GM10266 (cell line): Measurements from ENCODE around the gene CDKN2A.

ENCODE experiments used
- DNase-seq: peaks from one replicate; pipeline ENCODE4 v3.0.0; 2012; ENCODE audit errors: extremely low spot score
- TF ChIP-seq, protein P1 (sequence below): IDR thresholded peaks from 2 replicates; pipeline ENCODE4 v1.5.1; 2012; ENCODE audit warnings: mild to moderate bottlenecking, low read depth; ENCODE audit not compliant: control insufficient read depth, insufficient read depth; ENCODE audit errors: missing control alignments

CDKN2A gene

DNA sequence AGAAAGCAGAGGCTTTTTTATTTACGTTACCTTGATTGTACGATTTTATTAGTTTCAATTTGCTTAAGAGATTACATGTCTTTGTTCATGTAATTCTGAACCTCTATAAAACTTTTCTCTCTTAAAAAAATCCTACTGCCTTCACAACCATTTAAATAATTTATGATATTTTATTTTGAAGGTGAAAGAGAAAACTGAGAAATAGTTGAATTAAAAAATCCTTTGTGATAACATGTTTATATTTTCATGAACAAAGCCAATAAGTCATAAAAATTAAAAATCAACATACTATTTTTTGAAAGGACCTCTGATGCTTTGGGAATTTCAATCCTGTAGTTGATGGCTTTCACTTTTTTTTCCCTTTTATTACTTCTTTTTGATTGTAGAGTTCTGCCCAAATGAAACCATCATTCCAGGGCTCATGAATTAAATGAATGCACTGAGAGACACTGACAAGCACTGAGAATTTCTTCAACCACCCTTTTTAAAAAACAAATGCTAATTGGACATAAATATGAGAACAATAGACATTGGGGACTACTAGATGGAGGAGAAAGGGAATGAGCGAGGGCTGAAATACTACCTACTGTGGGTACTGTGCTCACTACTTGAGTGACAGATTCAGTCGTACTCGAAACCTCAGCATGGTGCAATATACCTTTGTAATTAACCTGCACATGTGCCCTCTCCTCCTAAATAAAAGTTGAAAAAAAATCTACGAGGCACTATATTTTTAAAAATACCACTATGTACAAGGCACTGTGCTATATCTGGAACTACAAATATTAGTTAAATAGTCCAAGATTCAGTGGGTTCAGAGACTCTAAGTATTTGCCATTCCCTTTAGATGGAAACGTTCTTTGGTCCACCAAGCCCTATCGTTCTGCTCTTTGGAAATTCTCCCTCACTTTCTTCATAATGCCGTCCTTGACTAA, 5.9 kb downstream of the CDKN2A start:
- TF ChIP-seq, protein P1, sequence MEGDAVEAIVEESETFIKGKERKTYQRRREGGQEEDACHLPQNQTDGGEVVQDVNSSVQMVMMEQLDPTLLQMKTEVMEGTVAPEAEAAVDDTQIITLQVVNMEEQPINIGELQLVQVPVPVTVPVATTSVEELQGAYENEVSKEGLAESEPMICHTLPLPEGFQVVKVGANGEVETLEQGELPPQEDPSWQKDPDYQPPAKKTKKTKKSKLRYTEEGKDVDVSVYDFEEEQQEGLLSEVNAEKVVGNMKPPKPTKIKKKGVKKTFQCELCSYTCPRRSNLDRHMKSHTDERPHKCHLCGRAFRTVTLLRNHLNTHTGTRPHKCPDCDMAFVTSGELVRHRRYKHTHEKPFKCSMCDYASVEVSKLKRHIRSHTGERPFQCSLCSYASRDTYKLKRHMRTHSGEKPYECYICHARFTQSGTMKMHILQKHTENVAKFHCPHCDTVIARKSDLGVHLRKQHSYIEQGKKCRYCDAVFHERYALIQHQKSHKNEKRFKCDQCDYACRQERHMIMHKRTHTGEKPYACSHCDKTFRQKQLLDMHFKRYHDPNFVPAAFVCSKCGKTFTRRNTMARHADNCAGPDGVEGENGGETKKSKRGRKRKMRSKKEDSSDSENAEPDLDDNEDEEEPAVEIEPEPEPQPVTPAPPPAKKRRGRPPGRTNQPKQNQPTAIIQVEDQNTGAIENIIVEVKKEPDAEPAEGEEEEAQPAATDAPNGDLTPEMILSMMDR, result no peak
- no peak for DNase-seq

DNA sequence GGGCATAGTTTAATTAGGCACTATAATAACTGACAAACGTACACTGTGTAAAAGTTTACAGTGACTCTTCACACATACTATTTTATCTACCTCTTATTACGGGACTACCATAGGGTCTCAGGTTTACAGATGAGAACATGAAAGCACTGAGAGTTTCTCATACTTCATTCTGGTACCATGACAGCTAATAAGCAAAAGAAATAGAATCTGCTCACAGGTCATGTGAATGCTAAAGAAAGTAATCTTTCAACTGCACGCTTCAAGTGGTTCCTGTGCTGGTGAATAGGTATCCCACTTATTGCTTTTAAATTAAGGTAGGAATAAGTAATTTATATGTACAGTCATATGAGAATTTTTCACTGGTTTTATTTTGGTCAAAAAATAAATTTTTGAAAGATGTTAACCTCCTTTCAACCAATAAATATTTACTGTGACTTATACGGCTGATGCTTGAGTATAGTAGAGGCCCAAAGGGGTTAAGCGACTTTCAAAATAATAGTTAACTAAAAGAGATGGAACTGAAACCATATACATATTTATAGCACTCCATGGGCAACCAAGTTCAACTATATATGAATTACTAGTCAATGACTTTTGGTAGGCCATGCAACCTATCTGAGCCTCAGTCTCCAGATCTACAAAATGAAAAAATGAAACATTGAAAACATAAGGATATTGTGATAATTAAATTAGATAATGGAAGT, 8.1 kb downstream of the CDKN2A start:
- TF ChIP-seq, protein P1, result no peak
- no peak for DNase-seq

DNA sequence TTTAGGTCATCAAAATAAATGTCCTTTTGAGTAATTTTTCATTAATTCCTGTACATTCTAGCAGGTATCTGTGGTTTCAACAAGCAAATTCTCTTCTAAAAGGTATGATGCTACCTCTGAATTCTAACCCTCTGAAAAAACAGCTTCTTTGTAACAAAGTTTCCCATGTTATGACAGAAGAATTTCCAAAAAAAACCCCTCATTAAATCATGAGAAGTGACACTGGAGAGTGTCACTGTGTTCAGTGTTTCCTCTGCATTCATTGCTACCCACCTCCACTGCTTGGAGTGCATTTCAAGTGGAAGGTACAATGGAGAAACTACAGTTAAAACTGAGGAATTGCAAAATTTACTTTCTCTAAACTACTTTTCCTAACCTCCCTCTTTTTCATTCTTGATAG, 10.1 kb downstream of the CDKN2A start:
- TF ChIP-seq, protein P1, result no peak
- DNase-seq, result no peak

DNA sequence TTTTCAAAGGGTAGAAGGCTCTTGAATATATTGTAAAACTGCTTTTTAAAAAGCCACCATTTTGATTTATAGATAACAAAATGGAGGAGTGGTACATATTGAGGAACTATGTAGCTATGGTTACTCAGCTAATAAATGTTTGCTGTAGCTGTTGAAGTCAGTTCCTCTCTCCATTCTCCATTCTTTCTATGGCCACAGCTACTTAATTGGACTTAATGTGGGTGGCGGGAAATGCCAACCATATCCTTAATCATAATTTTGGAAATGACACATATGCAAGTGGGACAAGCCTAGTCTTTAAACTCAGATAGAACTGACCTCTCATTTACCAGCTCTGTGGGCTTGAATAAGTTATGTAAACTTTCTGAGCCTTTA, 10.6 kb downstream of the CDKN2A start:
- DNase-seq, result no peak
- TF ChIP-seq, protein P1, result no peak

DNA sequence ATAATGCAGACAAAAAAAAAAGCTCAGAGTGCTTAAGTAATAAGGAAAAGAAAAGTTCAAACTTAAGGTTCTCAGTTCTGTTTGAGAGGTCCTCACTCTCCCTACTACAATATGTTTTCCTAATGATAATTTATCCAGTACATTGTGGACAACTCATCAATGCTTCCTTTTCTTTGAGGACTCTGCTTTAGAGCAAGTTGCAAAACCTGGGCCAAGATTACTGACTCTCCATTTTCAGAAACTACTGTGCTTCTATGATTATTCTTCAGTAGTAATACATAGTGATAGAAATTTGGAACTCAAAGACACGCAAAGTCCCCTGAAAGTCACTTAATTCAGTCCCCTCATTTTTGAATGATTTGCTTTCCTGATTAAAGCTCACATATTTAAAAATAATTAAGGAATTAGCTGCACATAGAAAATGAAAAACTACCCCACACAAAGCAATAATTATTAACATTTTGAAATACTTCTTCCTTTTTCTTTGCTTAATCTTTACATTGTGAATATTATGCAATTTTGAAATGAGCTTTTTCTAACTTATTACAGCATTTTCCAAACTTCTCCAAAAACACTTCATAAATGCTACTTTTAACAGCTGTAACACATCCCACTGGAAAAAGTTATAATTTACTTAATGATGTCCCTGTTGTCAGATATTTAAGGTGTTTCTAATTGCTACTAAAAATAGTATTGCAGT, 11.2 kb downstream of the CDKN2A start:
- TF ChIP-seq, protein P1, result no peak
- no peak for DNase-seq

DNA sequence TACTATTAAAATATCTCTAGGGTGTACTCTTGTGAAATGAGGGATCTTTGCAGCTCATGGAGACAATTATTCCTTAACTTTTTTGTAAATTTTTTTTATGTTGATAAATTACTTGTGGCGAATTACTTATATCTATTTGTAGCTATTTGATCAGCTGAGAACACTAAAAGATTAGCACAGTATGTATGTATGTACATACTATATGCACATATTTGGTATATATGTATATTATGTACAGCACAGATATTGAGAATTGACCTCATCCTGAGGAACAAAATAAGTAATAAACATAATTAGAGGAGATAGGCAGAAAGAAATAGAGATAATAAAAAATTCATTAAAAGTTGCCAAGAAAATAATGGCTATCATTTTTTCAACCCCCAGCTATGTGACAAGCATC, 11.8 kb downstream of the CDKN2A start:
- TF ChIP-seq, protein P1, result no peak
- no peak for DNase-seq
